Umbilical cord (tissue), 2 donors: Measurements from ENCODE around the gene CFAP57. TPM values are rescaled to one million over a fixed set of nuclear protein-coding genes. Genes with fewer than 3 reads are reported as not detected.

Source experiments
- DNase-seq: peaks from one replicate; pipeline ENCODE4 v3.0.0-alpha.2; 2015; ENCODE audit warnings: low spot score
- total RNA-seq: library from RNA; depleted of rRNA; stranded (reverse); fragments of >200 nt; gene quantifications from one replicate; pipeline ENCODE4 v1.2.3, GENCODE V29; 2014; ENCODE audit warnings: low replicate concordance; ENCODE audit not compliant: insufficient read depth

Gene CFAP57
- total RNA-seq, 1 donor from 2014 or later = 5.3 TPM

GRCh38 chr1:43298055-43298454 is 125.9 kb downstream of the CFAP57 start:
- DNase-seq = no peak

DNA sequence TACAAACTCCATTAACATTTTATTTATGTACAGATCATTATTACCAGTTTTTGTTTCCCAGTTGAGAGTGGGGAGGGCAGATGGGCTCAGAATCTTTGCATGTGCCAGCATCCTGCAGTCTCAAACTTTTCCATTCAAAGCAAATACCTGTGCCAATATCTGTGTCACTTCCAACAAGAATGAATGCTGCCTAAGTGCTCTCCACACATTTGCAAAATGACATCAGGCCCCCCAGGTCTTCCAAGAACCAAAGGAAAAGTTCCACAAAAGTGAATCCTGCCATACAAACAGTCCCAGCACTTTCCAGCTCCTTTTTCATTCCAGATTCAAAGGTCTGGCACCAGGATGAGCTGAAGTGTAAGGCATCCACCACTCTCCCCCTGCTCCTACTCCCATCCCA is 127.0 kb downstream of the CFAP57 start:
- DNase-seq = no peak

DNA sequence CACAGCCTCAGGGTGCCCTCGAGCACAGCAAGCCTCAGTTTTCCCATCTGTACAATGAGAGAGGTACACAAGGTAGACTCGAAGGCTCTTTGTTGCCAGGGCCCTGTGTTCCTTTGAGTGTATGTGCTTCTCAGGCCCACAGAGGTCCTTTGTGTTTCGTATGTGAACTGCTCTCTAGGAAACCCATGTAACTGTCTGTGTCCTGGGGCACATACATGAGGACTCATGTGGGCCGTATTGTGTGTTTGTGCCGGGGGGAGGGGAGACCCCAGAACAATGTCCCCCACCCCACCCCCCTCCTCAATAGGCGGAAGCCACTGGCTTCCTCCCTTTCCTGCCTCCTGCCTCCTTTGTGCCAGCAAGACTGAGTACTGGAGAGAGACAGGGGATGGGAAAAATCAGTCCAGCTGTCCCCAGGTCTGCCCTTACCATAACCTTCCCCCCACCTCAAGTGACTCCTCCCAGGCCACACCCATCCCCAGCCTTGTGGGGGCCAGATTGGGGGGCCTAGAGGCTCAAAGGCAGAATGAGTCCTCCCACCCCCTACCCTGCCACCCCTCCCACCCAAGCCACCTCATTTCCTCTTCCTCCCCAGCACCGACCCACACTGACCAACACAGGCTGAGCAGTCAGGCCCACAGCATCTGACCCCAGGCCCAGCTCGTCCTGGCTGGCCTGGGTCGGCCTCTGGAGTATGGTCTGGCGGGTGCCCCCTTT is 128.4 kb downstream of the CFAP57 start, which contains the start of gene TIE1:
TSS of gene TIE1 (plus strand) at position 605 of the 717 bp plus-strand sequence. CDS start at position 695, 90 bp downstream.
- DNase-seq = peak; percentile 15

DNA sequence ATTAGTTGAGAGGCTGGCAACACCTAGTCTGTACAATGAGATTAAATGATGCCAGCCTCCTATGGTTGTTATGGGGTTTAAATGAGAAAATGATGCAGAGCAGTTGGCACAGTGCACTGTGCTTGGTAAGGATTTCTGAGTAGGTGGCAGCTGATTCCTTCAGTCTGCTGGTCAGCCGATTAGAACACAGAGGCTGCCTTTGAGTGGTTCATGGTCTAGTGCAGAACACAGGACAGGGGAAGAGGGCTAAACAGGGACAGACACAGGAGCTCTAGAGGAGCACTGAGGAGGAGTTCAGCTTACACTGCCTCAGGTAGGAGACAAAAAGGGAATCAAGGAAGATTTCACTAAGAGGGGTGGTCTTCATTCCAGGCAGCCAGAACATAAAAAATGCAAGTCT is 130.1 kb downstream of the CFAP57 start:
- no peak for DNase-seq

DNA sequence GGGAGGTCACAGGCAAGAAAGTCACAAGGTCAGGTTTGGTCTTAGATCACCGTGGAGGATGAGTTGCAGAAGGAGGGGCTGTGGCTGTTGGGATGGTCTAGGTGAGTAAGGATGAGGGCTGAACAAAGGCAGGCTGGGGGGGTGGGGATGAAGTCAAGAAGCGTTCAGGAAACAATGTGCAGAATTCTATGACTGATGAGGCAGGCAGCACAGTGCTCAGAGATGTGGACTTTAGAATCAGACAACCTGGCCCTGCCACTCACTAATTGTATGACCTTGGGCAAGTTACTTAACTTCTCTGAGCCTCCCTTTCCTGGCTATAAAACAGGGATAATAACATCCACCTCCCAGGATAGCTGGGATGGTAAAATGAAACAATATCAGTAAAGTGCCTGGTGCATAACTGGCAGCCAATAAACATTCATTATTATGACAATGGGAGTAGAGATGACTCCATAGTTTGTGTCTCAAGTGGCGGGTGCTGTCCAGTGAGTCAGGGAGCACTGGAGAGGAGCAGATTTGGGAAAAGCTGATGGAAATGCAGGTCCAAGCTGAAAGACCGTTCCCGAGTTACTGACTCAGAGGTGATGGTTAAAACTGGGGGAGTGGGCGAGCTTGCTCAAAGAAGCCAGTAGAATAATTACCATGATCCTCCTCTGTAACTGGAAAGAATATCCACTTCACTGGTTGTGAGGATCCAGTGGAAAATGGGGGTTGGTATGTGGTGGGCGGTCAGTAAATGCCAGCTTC is 130.8 kb downstream of the CFAP57 start:
- no peak for DNase-seq

DNA sequence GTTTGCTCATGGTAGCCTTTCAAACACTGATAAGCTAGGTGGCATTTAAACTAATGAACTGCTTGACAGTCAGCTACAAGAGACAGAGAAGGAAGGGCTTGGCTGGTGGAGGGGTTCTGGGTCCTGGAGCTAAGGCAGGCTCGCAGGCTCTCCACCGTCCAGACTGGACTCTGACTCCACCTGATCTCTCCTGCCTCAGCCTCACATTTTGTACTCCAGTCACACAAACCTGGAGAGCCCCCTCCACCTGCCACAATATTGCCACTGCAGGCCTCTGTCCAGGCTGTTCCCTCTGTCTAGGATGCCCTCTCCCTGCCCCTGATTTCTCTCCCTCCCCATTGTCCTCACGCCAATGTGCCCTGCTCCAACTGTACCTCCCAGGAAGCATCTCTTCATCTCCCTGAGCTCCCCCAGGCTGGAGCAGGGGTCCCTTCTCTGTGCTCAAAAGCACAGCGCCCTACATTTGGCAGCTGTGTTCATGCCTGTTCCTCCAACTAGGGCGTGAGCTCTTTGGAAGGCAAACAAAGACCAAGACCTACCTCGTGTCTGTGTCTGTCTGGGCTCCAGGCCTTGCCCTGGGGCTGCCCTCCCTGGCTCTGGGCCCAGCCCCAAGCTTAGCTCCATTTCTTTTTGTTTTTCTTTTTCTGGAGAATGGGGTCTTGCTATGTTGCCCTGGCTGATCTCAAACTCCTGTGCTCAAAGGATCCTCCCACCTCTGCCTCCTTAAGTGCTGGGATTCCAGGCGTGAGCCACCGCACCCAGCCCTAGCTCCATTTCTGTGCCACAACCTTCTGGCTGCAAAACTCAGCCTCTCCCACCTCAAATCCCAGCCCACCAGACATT is 131.6 kb downstream of the CFAP57 start:
- no peak for DNase-seq

Other genes starting within 250 kb of the CFAP57 start
- gene SLC2A1, start 213.5 kb upstream of the CFAP57 start, total RNA-seq = 201 TPM
- 28.4 TPM for gene EBNA1BP2, start within 50 bp of the CFAP57 start, total RNA-seq
- gene TMEM125, start 97.7 kb downstream of the CFAP57 start, total RNA-seq = 0.72 TPM
- 0.48 TPM for gene C1orf210, start 113.3 kb downstream of the CFAP57 start, total RNA-seq
- 17.1 TPM for gene TIE1, start 128.7 kb downstream of the CFAP57 start, total RNA-seq
- gene MPL, start 165.5 kb downstream of the CFAP57 start, total RNA-seq = not detected
- 1.4 TPM for gene CDC20, start 186.7 kb downstream of the CFAP57 start, total RNA-seq
- gene ELOVL1, start 195.7 kb downstream of the CFAP57 start, total RNA-seq = 18.1 TPM
- gene MED8, start 217.5 kb downstream of the CFAP57 start, total RNA-seq = 33.0 TPM
- gene SZT2, start 217.6 kb downstream of the CFAP57 start, total RNA-seq = 32.5 TPM